Glutamatergic neuron (in vitro differentiated cells): ENCODE data around the gene BASP1. TPM values are rescaled to one million over a fixed set of nuclear protein-coding genes. Genes with fewer than 3 reads are reported as not detected.
"Not testable (repeated sequence)": the region's sequence is repeated elsewhere in the genome, so short reads cannot be mapped to it uniquely, and the experiment has no call there.

Experiments
- DNase-seq: peaks from one replicate; pipeline ENCODE4 v3.0.0; 2022
- H3K27ac Mint-ChIP-seq: one replicate; pipeline ENCODE4 v1.8.0; 2020; ENCODE audit warnings: mild to moderate bottlenecking, mixed read lengths, inconsistent platforms; ENCODE audit not compliant: unreplicated experiment
- H3K27me3 Mint-ChIP-seq: one replicate; pipeline ENCODE4 v1.8.0; 2020; ENCODE audit warnings: mild to moderate bottlenecking, moderate library complexity, mixed read lengths, inconsistent platforms; ENCODE audit not compliant: unreplicated experiment
- H3K36me3 Mint-ChIP-seq: one replicate; pipeline ENCODE4 v1.8.0; 2020; ENCODE audit warnings: mild to moderate bottlenecking, mixed read lengths, inconsistent platforms; ENCODE audit not compliant: unreplicated experiment
- H3K4me1 Mint-ChIP-seq: one replicate; pipeline ENCODE4 v1.8.0; 2020; ENCODE audit warnings: mild to moderate bottlenecking, low read depth, mixed read lengths, inconsistent platforms; ENCODE audit not compliant: unreplicated experiment
- H3K4me3 Mint-ChIP-seq: one replicate; pipeline ENCODE4 v1.8.0; 2020; ENCODE audit warnings: mild to moderate bottlenecking, mixed read lengths, inconsistent platforms; ENCODE audit not compliant: unreplicated experiment
- H3K9me3 Mint-ChIP-seq: one replicate; pipeline ENCODE4 v1.8.0; 2020; ENCODE audit warnings: mild to moderate bottlenecking, moderate library complexity, mixed read lengths, inconsistent platforms; ENCODE audit not compliant: unreplicated experiment
- total RNA-seq: library from RNA; stranded (reverse); fragmentation: NEBNext Ultra II Directional; extraction: Animal tissue kit (Norgen Biotek cat#: 25700); gene quantifications from one replicate; pipeline ENCODE4 v1.2.1, GENCODE V29; 2021; ENCODE audit not compliant: unreplicated experiment
- TF ChIP-seq, protein P1 (sequence below): fragments of 200-600 bp; sonication (generic); IDR thresholded peaks from one replicate; pipeline ENCODE4 v1.5.0; 2021; ENCODE audit not compliant: partially characterized antibody, unreplicated experiment

The BASP1 gene
- total RNA-seq, 1 donor from 2014 or later, result 832 TPM

DNA sequence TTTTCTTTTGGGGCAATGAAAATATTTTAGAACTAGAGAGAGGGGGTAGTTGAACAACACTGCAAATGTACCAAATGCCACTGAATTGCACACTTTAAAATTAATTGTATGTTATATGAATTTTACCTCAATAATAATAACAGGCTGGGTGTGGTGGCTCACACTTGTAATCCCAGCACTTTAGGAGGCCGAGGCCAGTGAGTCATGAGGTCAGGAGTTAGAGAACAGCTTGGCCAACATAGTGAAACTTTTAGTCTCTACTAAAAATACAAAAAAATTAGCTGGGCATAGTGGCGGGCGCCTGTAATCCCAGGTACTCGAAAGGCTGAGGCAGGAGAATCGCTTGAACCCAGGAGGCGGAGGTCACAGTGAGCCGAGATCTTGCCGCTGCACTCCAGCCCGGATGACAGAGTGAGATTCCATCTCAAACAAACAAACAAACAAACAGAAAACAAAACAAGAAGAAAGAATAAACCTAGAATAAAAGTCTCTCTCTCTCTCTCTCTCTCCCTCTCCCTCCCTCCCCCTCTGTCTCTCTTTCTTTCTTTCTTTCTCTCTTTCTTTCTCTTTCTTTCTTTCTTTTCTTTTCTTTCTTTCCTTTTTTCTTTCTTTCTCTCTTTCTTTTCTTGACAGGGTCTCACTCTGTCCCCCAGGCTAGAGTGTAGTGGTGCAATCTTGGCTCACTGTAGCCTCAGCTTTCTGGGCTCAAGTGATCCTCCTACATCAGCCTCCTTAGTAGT is 91.1 kb downstream of the BASP1 start:
- no peak overlapping the region for H3K4me3 Mint-ChIP-seq
- peaks cover 9% of the 10 kb centered on the region for H3K27me3 Mint-ChIP-seq
- H3K36me3 Mint-ChIP-seq, result peaks cover 4% of the 10 kb centered on the region
- peaks cover 3% of the 10 kb centered on the region for H3K9me3 Mint-ChIP-seq
- peaks cover 31% of the 10 kb centered on the region for H3K4me1 Mint-ChIP-seq
- DNase-seq, result no peak
- no peak overlapping the region for H3K27ac Mint-ChIP-seq
- TF ChIP-seq, protein P1, sequence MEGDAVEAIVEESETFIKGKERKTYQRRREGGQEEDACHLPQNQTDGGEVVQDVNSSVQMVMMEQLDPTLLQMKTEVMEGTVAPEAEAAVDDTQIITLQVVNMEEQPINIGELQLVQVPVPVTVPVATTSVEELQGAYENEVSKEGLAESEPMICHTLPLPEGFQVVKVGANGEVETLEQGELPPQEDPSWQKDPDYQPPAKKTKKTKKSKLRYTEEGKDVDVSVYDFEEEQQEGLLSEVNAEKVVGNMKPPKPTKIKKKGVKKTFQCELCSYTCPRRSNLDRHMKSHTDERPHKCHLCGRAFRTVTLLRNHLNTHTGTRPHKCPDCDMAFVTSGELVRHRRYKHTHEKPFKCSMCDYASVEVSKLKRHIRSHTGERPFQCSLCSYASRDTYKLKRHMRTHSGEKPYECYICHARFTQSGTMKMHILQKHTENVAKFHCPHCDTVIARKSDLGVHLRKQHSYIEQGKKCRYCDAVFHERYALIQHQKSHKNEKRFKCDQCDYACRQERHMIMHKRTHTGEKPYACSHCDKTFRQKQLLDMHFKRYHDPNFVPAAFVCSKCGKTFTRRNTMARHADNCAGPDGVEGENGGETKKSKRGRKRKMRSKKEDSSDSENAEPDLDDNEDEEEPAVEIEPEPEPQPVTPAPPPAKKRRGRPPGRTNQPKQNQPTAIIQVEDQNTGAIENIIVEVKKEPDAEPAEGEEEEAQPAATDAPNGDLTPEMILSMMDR, result no peak

DNA sequence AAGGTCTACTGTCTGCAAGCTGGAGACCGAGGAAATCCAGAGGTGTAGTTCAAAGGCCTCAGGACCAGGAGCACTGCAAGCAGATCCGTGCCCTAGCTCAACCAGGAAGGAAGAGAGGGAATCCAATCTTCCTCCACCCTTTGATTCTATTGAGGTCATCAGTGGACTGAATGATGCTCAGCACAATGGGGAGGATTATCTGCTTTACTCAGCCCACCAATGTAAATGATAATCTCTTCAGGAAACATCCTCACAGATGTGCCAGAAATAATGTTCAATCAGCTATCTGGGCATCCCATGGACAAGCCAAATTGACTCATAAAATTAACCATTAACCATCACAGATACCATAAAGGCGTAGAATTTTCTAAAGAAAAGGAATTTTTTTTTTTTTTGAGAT is 92.0 kb downstream of the BASP1 start:
- peaks cover 4% of the 10 kb centered on the region for H3K36me3 Mint-ChIP-seq
- peaks cover 3% of the 10 kb centered on the region for H3K9me3 Mint-ChIP-seq
- DNase-seq, result no peak
- H3K27me3 Mint-ChIP-seq, result peaks cover 6% of the 10 kb centered on the region
- TF ChIP-seq, protein P1, result no peak
- H3K4me1 Mint-ChIP-seq, result peaks cover 24% of the 10 kb centered on the region
- H3K27ac Mint-ChIP-seq, result no peak overlapping the region
- H3K4me3 Mint-ChIP-seq, result no peak overlapping the region

DNA sequence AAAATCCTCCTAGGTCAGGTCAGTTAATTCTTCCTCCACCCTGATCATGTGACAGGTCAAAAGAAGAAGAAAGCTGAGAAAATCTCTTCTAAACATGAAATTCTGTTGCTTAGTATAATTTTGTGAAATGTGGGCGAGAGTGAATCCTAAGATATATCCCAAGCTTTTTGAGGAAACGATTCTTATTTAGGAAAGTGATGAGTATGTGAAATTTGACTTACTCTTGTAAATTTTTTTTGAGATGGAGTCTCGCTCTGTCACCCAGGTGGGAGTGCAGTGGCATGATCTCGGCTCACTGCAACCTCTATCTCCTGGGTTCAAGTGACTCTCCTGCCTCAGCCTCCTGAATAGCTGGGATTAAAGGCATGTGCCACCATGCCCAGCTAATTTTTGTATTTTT is 93.1 kb downstream of the BASP1 start:
- not testable (repeated sequence) for H3K27ac Mint-ChIP-seq, H3K36me3 Mint-ChIP-seq, H3K27me3 Mint-ChIP-seq, DNase-seq, H3K4me3 Mint-ChIP-seq, H3K9me3 Mint-ChIP-seq
- peaks cover 23% of the 10 kb centered on the region for H3K4me1 Mint-ChIP-seq

DNA sequence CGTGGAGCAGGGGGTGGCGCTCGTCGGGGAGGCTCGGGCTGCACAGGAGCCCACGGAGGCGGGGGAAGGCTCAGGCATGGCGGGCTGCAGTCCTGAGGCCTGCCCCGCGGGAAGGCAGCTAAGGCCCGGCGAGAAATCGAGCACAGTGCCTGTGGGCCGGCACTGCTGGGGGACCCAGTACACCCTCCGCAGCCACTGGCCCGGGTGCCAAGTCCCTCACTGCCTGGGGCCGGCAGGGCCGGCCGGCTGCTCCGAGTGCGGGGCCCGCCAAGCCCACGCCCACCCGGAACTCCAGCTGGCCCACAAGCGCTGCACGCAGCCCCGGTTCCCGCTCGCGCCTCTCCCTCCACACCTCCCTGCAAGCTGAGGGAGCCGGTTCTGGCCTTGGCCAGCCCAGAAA is 94.4 kb downstream of the BASP1 start:
- not testable (repeated sequence) for DNase-seq, H3K36me3 Mint-ChIP-seq, H3K4me3 Mint-ChIP-seq, H3K27ac Mint-ChIP-seq, H3K9me3 Mint-ChIP-seq, H3K27me3 Mint-ChIP-seq
- H3K4me1 Mint-ChIP-seq, result peaks cover 21% of the 10 kb centered on the region

DNA sequence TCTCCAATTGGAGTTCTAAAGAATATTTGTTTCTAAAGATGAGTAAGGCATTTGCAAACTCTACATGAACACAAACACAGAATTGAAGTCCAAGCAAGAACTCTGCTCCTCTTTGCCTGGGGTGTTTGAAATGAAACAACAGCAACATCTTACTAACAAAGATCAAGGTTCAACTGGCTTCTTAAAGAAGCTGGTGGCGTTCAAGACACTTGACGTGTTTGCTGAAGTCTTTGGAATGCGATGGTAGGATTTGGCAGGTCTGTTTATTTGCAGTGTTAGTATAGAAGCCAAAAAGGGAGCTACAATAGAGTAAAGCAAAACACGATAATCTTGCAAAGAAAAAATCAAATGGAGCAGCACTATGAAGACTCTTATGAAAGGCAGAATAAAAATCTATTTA is 94.9 kb downstream of the BASP1 start:
- Mint-ChIP-seq H3K36me3 (peaks cover 2% of the 10 kb centered on the region), H3K9me3 (peaks cover 13% of the 10 kb centered on the region), H3K27me3 (peaks cover 5% of the 10 kb centered on the region), H3K4me3 (no peak overlapping the region), H3K4me1 (peaks cover 25% of the 10 kb centered on the region), H3K27ac (no peak overlapping the region)
- TF ChIP-seq, protein P1, result no peak
- no peak for DNase-seq

DNA sequence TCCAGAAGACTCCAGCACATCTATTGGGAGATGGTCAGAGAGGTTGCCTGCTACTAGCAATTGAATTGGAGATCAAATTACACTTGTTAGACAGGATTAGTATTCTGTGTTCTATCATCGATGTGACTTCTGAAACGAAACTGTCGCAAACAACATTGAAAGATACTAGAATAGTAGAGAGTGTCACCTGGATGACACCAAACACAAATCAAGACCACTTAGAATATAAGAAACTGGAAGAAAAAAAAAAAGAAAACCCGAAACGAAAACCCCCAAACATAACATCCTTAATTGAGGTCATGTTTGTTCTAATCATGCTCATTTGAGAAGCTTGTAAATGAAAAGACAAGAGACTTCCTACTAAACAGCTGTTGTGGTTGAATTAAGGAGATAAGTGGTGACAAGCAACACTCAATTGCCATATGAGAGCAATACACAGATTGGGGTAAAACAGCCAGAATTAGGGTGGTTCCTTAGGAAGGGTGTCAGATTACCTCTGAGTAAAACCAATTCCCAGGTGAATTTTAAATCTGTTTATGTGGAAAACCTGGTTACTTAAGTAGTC is 97.6 kb downstream of the BASP1 start:
- TF ChIP-seq, protein P1, result no peak
- Mint-ChIP-seq H3K27me3 (peaks cover 4% of the 10 kb centered on the region), H3K36me3 (no peaks in the 10 kb centered on the region), H3K4me3 (peak overlapping the region; percentile 66), H3K4me1 (peaks cover 38% of the 10 kb centered on the region), H3K9me3 (peaks cover 10% of the 10 kb centered on the region), H3K27ac (peak overlapping the region; percentile 93)
- DNase-seq, result no peak
